Measurements from ENCODE around the gene PRIMA1.

Gene PRIMA1

DNA sequence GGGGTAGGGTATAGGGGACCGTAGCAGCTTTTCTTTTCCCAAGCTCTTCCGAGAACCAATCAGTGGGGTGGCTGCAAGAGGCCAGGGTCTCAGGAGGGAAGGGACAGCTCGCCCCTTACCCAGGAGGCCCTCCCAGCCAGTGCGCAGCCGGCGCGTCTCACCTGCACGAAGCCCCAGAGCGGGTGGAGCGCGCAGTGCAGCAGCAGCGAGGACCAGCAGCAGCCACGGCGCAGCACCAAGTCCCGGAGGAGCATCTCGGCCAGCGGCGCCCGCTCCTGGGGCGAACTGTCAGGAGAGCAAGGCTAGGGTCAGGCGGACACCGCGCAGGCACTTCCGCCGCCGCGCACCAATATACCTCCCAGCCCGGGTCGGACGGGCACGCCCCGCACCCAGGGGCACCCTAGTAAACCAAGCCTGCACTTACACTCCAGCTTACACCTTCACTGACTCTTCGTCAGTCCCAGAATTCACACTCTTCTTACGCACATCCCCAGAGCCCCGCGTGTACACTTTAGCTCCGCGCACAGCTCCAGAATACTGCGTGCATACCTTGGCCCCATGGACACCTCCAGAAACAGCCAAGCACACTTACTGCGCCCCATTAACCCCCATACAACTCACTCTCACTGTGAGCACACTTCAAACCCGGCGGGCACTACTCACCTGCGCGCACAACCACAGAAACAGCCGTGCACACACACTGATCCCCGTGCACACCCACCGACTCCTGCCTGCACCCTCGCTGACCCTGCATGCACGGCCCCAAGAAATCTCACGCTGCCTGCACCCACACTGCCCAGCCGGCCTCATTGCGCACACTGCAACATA is 606 bp downstream of the PRIMA1 start:
- Mint-ChIP-seq H3K27ac (no peak overlapping the region), H3K27me3 (peaks cover 80% of the 10 kb centered on the region), H3K4me3 (no peak overlapping the region)

DNA sequence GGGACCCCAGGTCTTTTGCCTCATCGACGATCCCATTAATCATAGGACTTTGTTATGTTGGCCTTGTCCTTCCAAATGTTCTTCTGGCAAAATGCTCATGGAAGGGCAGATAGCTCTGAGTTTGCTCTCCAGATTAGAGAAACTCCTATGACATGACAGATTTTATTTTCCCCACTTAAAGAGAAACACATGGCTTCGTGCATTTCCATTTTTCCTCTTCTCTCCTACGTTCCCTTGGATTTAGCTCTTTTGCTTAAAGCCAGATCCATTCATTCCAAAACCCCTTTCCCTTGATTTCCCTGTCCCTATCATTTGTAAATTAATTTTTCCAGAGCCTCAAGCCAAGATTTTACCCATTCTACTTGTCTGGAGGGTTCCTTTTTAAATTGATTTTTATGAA is 2.9 kb downstream of the PRIMA1 start:
- Mint-ChIP-seq H3K27ac (no peak overlapping the region), H3K4me1 (no peaks in the 10 kb centered on the region), H3K4me3 (no peak overlapping the region), H3K27me3 (peaks cover 64% of the 10 kb centered on the region), H3K36me3 (no peaks in the 10 kb centered on the region), H3K9me3 (no peaks in the 10 kb centered on the region)
- DNase-seq, result no peak
- CTCF ChIA-PET, result no interaction called here

More for the DNA sequence above, 606 bp downstream of the PRIMA1 start:
- no peak for DNase-seq
- CTCF ChIA-PET, result interaction anchor here (0.7 kb wide), 1 partner anchor 775 kb away, joined by 3 read pairs; no protein-coding TSS in a partner anchor
- Mint-ChIP-seq H3K4me1 (no peaks in the 10 kb centered on the region), H3K36me3 (no peaks in the 10 kb centered on the region), H3K9me3 (no peaks in the 10 kb centered on the region)

DNA sequence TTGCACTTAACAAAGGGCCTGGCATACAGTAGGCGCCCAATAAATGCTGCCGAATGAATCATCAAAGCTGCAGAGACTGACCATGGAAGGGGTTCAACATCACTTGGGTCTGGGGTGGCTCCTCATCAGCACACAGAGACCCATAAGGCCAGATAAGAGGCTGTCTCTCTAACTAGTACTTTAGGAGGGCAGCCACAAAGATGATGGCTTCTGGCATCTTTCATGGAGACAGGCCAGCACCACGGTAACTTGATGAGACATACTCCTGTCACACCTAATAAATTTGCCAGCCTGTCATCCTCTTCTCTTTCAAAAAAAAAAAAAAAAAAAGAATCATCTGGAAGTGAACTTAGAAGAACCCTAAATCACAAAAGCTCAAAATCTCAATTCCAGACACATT is 3.4 kb downstream of the PRIMA1 start:
- H3K27ac Mint-ChIP-seq, result no peak overlapping the region
- no peak overlapping the region for H3K4me3 Mint-ChIP-seq
- CTCF ChIA-PET, result no interaction called here
- DNase-seq, result no peak
- no peaks in the 10 kb centered on the region for H3K4me1 Mint-ChIP-seq
- H3K36me3 Mint-ChIP-seq, result no peaks in the 10 kb centered on the region
- peaks cover 59% of the 10 kb centered on the region for H3K27me3 Mint-ChIP-seq
- H3K9me3 Mint-ChIP-seq, result no peaks in the 10 kb centered on the region

DNA sequence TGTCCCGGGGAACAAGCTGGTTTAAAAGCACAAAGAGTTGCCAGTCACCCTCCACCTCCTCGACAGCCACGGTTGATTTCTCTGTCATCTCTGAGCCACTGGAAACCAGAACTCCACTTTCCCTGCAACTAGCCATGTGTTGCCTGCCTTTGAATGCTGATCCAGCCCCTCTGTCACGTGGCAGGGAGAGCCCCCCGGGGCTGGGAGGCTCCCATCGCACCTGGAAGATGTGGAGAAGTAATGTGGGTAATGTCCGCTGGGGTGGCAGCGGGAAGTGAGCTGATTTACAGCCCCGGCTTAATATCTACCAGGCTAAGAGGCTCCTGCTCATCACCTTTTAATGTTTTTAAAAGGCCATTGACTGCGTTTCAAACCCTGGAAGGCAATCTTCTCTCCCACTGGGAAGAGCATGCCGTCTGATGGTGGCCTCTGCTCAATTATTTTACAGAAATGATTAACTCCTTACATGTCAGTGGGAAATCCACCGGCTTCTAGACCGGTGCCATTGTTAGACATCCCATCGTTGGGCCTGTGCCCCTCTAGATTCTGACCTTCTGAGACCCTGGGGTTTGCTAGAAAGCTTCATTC is 7.4 kb downstream of the PRIMA1 start:
- Mint-ChIP-seq H3K9me3 (no peaks in the 10 kb centered on the region), H3K27me3 (peaks cover 21% of the 10 kb centered on the region), H3K4me1 (no peaks in the 10 kb centered on the region), H3K4me3 (no peak overlapping the region), H3K36me3 (no peaks in the 10 kb centered on the region), H3K27ac (no peak overlapping the region)
- CTCF ChIA-PET, result no interaction called here
- DNase-seq, result no peak

DNA sequence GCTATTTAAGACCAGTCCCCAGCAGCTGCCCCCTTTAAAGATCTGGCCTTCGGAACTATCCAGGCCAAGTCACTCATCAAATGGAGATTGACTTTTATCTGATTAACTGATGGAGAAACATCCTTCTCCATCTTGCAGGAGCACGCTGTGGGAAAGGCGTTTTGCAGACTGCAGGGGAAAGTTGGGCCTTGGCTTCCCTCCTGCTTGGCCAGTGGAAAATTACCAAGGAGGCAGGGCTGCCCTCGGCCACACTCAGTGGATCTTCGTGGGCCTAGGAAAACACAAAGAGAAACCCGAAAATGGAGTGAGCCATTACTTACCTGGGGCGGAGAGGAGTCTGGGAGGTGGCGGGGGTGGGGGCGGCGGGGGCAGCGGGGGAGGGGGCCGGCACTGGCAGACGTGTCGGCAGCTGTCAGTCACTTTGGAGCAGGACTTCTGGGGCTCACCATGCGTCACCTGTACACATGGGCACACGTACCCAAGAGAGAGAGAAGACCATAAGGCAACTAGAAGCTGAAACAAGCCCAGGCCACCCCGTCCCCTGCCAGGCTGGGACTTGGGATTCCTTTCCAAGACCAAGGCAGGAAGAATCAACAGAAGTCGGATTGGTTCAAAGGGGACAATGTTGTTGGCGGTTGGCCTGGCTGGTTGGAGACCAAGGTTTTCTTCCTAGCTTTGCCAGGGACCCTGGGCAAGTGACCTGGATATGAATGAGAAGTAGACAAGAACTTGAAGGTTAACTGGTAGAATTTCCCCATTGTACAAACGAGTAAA is 9.2 kb downstream of the PRIMA1 start:
- DNase-seq, result no peak
- CTCF ChIA-PET, result no interaction called here
- peaks cover 12% of the 10 kb centered on the region for H3K27me3 Mint-ChIP-seq
- H3K4me1 Mint-ChIP-seq, result no peaks in the 10 kb centered on the region
- H3K4me3 Mint-ChIP-seq, result no peak overlapping the region
- no peaks in the 10 kb centered on the region for H3K36me3 Mint-ChIP-seq
- H3K9me3 Mint-ChIP-seq, result no peaks in the 10 kb centered on the region
- H3K27ac Mint-ChIP-seq, result no peak overlapping the region

DNA sequence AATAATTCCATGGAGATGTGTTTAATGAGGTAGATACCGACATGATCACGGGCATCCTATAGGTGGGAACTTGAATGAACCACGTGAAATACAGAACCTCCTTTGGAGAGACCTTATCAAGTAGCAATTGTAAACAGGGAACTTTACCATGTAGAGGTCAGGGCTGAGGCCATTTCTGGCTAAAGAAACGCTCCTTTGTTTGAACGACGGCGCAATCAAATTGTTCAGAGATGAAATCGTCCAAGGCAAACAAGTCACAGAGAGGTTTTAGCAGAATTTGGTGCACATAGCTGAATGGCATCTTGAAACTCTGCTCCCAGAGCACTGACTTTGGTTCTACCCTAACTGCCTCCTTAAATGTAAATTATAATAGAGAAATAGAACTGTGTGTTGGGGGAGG is 9.8 kb downstream of the PRIMA1 start:
- no peaks in the 10 kb centered on the region for H3K9me3 Mint-ChIP-seq
- H3K4me3 Mint-ChIP-seq, result no peak overlapping the region
- no peaks in the 10 kb centered on the region for H3K4me1 Mint-ChIP-seq

DNA sequence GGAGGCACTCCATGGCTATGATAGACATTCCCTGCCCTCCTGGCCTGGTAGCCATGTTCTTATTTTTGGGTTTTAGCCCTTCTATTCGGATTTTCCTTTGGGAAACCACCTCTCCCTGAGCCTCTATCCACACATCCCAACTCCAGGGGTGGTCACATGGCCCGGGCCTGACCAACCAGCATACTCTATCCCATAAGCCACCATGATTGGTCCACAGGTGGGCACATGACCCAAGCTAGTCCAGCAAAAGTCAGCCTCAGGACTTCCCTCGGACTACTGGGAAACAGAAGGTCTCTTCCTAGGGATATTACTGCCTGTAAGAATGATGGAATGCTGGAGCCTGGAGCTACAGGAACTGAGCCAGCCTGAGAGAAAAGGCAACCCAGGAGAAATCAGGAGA is 12.5 kb downstream of the PRIMA1 start:
- CTCF ChIA-PET, result no interaction called here
- no peaks in the 10 kb centered on the region for H3K9me3 Mint-ChIP-seq
- no peak for DNase-seq
- no peaks in the 10 kb centered on the region for H3K36me3 Mint-ChIP-seq
- H3K4me1 Mint-ChIP-seq, result no peaks in the 10 kb centered on the region
- no peak overlapping the region for H3K4me3 Mint-ChIP-seq
- no peak overlapping the region for H3K27ac Mint-ChIP-seq
- H3K27me3 Mint-ChIP-seq, result peaks cover 10% of the 10 kb centered on the region

More for the DNA sequence above, 9.8 kb downstream of the PRIMA1 start:
- no peak for DNase-seq
- Mint-ChIP-seq H3K27me3 (peaks cover 9% of the 10 kb centered on the region), H3K36me3 (no peaks in the 10 kb centered on the region), H3K27ac (no peak overlapping the region)
- CTCF ChIA-PET, result no interaction called here

DNA sequence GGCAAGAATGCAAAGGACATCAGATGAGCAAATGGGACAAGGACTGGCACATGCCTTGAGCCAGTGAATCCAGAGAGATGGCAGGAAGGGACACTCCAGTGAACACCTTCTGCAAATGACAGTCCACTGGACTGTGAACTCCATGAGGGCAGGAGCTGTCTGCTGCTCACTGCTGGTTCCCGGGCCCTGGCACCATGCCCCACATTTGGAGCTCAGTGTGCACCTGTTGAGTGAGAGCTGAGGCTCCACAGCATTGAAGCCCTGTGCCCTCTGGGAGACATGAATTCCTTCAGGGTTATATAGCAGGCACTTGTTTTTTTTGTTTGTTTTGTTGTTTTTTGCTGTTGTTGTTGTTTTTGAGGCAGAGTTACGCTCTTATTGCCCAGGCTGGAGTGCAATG is 13.1 kb downstream of the PRIMA1 start:
- CTCF ChIA-PET, result no interaction called here
- Mint-ChIP-seq H3K4me1 (no peaks in the 10 kb centered on the region), H3K27me3 (peaks cover 12% of the 10 kb centered on the region), H3K27ac (no peak overlapping the region), H3K9me3 (no peaks in the 10 kb centered on the region), H3K4me3 (no peak overlapping the region), H3K36me3 (no peaks in the 10 kb centered on the region)
- DNase-seq, result no peak

DNA sequence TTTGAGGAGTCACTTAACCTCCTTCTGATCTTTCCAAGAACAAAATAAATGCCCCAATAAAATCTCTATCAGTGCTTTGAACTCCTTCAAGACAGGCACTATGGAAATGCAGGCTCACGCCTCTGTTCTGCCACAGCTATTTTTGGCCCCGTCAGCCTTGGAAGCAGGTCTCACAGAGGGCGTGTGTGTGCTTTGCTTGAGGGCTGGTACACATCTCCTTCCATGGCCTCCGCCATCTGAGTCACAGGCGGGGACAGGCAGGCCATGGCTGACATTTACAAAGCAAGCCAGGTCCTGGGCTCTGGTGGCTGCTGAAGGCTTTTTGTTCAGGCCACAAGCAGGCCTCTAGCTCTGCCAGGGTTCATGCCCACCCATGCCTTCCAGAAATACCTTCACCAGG is 16.0 kb downstream of the PRIMA1 start:
- DNase-seq, result no peak
- H3K27me3 Mint-ChIP-seq, result peaks cover 21% of the 10 kb centered on the region
- H3K4me1 Mint-ChIP-seq, result no peaks in the 10 kb centered on the region
- CTCF ChIA-PET, result no interaction called here
- H3K4me3 Mint-ChIP-seq, result no peak overlapping the region
- no peaks in the 10 kb centered on the region for H3K36me3 Mint-ChIP-seq
- no peaks in the 10 kb centered on the region for H3K9me3 Mint-ChIP-seq
- no peak overlapping the region for H3K27ac Mint-ChIP-seq

DNA sequence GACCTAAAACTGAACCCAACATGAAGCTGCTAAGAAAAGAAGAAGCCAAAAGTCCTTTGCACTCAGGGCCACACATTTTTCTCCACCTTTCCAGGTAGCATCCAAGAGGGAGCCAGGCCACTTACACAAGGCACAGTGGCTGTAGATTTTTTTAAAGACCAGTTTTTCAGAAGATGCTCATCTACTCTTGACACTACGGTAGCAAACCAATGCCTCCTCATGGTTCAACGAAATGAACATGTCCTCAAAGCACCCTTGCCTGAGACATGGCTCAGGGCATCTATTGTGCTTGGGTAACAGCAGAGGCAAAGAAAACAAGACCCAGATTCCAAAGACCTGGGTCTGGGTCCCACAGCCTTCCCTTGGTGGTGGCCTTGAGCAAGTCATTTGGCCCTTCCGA is 22.3 kb downstream of the PRIMA1 start:
- Mint-ChIP-seq H3K27me3 (peaks cover 18% of the 10 kb centered on the region), H3K4me3 (no peak overlapping the region), H3K4me1 (no peaks in the 10 kb centered on the region), H3K9me3 (no peaks in the 10 kb centered on the region), H3K36me3 (no peaks in the 10 kb centered on the region), H3K27ac (peak overlapping the region; percentile 58)
- CTCF ChIA-PET, result no interaction called here
- DNase-seq, result no peak

DNA sequence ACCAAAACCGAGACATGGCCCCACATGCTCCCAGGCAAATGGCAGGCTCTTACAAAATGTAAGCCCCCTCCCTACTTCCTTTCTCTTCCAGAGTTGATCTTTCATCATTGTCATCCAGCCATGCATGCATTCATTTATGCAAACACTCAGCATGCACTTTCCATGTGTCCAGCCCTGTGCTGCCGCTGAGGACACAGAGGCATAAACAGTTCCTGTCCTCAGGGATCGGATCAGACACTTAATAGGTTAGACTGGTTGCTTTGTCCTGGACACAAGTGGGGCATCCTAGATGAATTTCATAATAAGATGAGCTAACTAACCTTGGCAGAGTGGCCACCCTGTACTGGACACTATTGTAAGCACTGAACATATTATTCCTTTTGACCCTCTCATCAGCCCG is 23.1 kb downstream of the PRIMA1 start:
- DNase-seq, result no peak
- CTCF ChIA-PET, result interaction anchor here (0.6 kb wide), 1 partner anchor 11 kb away, joined by 4 read pairs; no protein-coding TSS in a partner anchor
- Mint-ChIP-seq H3K9me3 (no peaks in the 10 kb centered on the region), H3K27ac (no peak overlapping the region), H3K4me1 (no peaks in the 10 kb centered on the region), H3K4me3 (no peak overlapping the region), H3K36me3 (no peaks in the 10 kb centered on the region), H3K27me3 (peaks cover 24% of the 10 kb centered on the region)

DNA sequence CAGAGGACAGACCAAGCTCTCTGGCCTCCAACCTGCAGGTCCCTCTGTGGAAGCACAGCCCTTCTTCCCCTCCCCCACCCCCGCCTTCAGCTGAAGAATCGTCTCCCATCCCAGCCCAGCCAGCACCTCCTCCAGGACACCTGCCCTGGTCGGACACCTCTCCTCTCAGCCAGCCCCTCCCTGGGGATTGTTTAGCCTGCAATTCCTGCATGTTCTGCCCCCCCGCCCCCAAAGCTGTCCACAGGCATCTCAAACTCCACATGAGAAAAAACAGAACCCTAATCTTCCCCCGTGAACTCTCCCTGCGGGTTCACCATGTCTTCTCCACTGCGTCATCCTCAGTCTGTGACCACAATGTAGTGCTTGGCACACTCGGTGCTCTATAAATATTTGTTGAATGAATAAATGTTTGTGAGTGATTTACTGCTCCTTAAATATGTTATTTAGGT is 24.1 kb downstream of the PRIMA1 start:
- no peaks in the 10 kb centered on the region for H3K36me3 Mint-ChIP-seq
- H3K9me3 Mint-ChIP-seq, result no peaks in the 10 kb centered on the region
- H3K27ac Mint-ChIP-seq, result no peak overlapping the region
- CTCF ChIA-PET, result no interaction called here
- peaks cover 30% of the 10 kb centered on the region for H3K27me3 Mint-ChIP-seq
- DNase-seq, result no peak
- no peak overlapping the region for H3K4me3 Mint-ChIP-seq
- no peaks in the 10 kb centered on the region for H3K4me1 Mint-ChIP-seq

DNA sequence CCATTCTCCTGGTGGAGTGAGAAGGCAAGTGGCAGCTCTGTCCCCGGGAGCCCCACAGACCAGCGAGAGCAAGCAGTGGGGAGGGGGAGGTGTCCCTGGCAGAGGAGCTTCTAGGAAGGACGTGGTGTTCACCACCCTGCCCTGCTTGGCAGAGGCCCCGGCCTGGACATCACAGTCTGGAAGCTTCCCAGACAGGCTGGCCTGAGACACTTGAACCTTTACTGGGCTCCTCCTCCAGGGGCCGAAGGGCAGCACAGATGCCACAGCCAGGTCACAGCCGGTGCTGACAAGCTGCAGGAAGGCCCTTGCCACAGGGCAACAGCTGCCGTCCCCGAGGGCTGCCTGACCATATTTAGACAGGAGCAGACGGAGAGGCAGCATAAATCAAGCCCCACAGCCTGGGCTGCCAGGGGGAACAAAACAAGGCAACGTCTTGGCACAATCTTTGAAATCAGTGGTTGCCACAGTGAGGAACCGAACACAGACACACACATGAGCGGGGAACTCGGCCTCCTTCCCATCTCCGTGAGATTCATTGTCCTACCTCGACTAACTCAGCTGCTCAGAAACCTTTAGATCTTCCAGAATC is 28.5 kb downstream of the PRIMA1 start:
- Mint-ChIP-seq H3K4me1 (no peaks in the 10 kb centered on the region), H3K27ac (no peak overlapping the region), H3K36me3 (no peaks in the 10 kb centered on the region), H3K4me3 (no peak overlapping the region), H3K9me3 (no peaks in the 10 kb centered on the region), H3K27me3 (peaks cover 31% of the 10 kb centered on the region)
- no peak for DNase-seq
- CTCF ChIA-PET, result no interaction called here

DNA sequence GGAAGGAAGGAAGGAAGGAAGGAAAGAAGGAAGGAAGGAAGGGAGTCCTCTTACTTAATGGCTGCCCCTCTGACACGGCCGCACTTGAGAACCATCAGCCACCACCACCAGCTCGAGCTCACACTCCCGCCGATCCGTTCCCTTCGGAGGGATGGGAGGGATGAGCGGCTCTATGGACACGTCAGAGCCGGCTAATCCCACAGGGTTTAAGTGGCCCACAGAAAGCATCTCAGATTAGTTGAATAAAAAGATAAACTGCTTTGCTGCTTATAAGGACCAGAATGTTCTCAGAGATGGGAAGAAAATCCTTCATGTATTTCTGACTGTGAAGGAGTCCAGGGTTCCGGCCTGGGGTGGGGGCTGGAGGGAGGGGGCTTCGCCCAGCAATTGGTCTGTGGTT is 31.1 kb downstream of the PRIMA1 start:
- CTCF ChIA-PET, result no interaction called here
- H3K27me3 Mint-ChIP-seq, result peaks cover 25% of the 10 kb centered on the region
- DNase-seq, result no peak
- H3K4me1 Mint-ChIP-seq, result no peaks in the 10 kb centered on the region
- H3K4me3 Mint-ChIP-seq, result no peak overlapping the region
- no peaks in the 10 kb centered on the region for H3K36me3 Mint-ChIP-seq
- H3K27ac Mint-ChIP-seq, result no peak overlapping the region
- H3K9me3 Mint-ChIP-seq, result no peaks in the 10 kb centered on the region

All from activated naive CD4-positive, alpha-beta T cell treated with anti-CD3 and anti-CD28 coated beads, Interleukin-2, amount 10 ng/mL, durations not matched to agents 7 days and 5 days (primary cell).